ENCODE data around the gene PHF2.

The PHF2 gene

GRCh38 chr9:93576258-93577077 lies at the start of gene PHF2:
PHF2 (plus strand) TSS chr9:93576584; CDS start chr9:93576774, 190 bp downstream.
- DNase-seq, result no peak

DNA sequence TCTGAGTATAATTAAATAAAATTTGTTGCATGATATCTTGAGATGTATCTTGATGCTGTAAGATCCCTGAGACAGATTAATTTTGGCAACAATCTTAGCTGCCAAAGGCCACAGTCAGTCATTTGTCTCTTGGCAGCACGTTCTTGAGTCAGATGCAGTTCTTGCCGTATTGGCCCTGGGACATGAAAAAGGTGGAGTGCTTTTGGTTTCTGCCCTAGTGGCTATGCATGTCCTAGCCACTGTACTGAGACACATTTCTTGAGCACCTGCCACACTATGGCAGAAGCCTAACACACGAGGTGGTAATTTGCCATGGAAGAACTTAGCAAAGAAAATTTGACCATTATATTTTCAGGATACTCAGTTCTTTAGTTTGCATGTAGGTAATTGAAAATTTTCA lies 45.0 kb upstream of the PHF2 start:
- DNase-seq, result no peak

- DNase-seq, result no peak
These were observed 44.2 kb upstream of the PHF2 start for GRCh38 chr9:93532141-93532540.

DNA sequence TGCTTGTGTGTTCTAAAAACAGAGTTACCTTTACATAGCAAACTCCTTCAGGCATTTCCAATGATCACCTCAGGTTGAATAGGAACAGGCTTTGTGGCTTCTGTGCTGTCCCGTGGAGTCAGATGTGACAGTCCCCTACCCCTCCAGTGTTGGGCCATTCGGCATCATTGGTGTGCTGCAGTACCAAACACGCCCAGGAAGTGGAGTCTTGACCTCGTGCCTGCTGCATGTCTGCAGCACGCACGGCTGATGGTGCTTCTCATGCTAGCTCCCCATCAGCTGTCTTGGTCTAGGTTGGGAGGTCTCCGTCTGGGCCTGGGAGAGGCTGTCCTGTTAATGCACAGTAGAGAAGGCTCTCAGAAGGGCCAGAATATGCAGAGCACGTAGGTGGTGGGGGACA lies 42.5 kb upstream of the PHF2 start:
- no peak for DNase-seq

GRCh38 chr9:93536167-93536566 lies 40.2 kb upstream of the PHF2 start:
- no peak for DNase-seq

- no peak for DNase-seq
These were observed 39.5 kb upstream of the PHF2 start for GRCh38 chr9:93536874-93537273.

DNA sequence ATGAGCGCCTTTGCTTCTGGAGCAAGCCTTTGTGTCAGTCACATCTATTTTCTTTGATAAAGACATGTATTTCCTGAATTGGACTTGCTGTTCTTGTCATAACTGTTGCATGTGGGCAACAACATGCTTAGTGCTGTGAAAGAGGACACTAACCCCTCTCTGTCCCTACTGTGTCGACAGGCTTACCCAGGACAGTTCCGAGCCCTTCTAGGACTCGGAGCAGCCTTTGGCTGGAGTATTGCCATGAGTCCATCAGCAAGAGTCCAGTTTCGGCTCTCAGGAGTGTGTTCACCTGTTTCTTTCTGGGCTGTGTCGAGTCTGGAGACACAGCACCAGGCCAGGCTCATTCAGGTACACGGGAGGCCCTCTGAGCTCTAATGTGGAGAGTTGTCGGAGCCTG lies 36.1 kb upstream of the PHF2 start:
- DNase-seq, result no peak

GRCh38 chr9:93541005-93541404 lies 35.4 kb upstream of the PHF2 start:
- no peak for DNase-seq

GRCh38 chr9:93541581-93542349 lies 34.6 kb upstream of the PHF2 start:
- no peak for DNase-seq

GRCh38 chr9:93543117-93543516 lies 33.3 kb upstream of the PHF2 start:
- DNase-seq, result no peak

GRCh38 chr9:93546356-93546755 lies 30.0 kb upstream of the PHF2 start:
- peak; percentile 7 for DNase-seq

DNA sequence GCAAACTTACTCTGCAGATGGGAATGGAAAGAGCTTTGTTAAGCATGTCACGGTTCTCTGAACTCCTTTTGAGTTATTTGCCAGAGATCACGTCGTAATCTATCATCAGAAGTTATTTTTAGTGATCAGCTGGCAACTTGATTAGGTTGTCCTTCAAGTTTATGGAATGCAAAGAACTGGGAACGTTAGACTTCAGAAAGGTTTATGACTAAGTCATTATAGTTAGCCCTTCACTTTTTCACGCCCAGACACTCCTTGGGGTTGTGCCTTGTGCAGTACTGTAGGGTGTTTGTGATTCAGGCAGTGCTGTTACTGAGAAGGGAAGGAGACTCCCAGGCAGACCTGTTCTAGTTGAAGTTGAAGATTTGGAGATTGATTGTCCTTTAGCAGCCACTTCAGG lies 26.8 kb upstream of the PHF2 start:
- no peak for DNase-seq

DNA sequence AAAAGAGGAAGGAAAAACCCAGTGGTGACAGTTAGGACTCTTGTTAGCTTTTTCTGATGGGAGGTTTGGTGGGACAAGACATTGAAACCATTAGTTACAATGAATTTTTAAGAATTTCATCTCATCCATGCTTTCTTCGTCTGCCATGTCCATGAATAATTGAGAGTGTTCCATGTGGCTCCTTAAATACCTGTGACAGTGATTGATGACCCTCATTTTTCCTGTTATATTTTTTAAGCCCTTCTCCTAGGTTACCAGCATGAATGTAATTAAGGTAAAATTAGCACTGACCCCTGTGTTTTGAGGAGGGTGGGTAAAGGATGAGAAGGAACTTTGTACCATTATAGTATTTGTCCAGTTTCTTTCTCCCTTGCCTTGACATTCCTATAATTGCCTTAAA lies 23.5 kb upstream of the PHF2 start:
- no peak for DNase-seq

DNA sequence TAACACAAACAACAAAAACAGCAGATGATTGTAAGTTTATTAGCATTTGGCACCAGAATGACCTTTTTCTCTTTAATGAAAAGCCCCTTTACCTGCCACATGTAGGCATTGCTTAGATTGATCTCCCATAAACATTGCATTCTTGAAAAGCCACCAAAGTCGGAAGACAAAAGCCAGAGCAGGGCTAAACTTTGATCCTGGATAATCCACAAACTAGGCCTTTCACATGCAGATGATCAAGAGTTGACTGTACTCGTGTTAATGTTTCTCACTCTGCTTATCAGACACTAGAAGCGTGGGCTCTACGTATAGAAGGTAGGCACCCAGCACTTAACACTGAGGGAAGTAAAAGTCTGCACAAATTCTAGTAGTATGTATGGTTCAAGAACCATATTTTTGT lies 21.0 kb upstream of the PHF2 start:
- no peak for DNase-seq

DNA sequence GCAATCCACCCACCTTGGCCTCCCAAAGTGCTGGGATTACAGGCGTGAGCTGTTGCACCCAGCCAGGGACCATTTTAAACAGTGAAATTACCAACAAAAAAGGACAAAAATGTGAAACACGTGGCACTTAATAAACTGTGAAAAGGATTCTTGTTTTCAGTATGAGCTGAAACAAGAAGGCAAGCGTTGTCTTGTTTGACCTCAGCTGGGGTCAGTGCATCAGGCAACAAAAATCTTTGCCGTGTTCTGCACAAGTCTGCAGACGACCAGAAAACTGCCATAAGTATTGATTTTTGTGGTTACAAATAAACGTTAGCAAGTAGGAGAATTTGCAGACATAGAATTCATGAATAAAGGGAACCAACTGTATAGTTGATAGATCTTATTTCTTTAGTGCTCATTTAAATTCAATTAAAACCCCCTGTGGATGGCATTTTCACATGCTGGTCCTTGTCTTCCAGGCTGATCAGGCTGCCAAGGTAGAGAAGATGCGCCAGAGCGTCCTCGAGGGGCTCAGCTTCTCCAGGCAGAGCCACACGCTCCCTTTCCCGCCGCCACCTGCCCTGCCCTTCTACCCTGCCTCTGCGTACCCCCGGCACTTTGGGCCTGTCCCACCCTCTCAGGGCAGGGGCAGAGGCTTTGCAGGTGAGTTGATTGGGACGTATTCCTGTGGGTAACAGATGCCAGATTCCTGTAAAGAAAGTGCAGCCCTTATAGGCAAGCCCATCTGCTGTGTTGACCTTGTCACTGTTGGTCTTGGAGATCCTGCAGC lies 18.8 kb upstream of the PHF2 start:
- DNase-seq, result no peak

DNA sequence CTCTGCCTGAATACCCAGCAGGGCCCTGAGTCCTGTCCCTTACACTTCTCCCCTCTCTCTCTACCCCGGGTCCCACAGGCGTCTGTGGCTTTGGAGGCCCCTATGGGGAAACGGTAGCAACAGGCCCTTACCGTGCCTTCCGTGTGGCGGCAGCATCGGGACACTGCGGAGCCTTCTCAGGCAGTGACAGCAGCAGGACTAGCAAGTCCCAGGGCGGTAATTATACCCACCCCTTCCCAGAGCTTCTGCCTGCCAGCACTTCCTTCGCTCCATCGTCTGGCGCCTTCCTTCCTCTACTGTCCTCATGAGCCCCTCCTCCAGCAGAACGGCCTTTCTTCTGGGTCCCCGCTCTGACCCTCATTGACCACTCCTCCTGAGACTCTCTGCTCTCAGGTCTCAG lies 17.9 kb upstream of the PHF2 start:
- no peak for DNase-seq

DNA sequence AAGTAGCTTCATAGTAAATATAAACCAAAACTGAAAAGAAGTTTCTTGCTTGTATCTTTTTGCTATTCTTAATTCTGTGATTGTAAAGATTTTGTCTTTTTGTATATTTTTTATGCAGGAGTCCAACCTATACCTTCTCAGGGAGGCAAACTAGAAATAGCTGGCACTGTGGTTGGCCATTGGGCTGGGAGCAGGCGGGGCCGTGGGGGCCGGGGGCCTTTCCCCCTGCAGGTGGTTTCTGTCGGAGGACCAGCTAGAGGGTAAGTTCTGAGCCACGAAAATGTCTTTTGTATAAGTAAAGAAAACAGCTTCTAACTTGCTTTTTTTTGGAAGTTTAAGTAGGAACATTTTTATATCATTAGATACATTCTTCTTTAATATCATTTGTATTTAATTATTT lies 15.4 kb upstream of the PHF2 start:
- DNase-seq, result no peak

DNA sequence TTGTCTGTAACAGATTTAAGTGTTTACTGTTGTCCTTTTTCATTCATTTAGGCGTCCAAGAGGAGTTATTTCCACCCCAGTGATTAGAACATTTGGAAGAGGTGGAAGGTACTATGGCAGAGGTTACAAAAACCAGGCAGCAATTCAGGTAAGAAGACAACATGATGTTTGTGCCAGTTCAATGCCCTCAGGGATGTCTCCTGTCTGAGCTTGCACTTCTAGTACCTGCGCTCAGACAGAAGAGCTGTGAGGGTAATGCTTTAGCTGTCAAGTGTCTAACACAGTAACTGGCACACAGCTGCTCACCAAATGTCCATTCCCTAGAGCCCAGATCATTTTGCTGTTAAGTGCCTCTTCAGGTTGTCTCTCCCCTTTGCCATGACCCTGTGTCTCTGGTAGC lies 14.2 kb upstream of the PHF2 start:
- DNase-seq, result no peak

DNA sequence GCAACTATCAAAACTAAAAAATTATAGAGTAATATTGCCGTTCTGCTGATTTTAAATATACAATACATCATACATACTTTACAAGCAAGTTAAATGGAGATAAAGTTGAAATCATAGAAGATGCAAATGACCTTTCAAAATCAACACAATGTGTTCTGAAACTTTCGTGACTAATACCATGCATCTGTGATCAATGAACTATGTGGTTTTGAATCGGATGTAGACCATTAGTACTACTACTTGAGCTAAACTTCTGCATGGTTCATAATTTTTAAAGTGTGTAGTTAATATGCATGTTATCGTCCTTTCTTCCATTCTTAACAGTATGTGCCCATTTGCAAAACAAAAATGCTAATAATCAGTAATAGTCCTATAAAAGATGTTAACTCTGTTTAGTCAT lies 11.3 kb upstream of the PHF2 start:
- DNase-seq, result no peak

DNA sequence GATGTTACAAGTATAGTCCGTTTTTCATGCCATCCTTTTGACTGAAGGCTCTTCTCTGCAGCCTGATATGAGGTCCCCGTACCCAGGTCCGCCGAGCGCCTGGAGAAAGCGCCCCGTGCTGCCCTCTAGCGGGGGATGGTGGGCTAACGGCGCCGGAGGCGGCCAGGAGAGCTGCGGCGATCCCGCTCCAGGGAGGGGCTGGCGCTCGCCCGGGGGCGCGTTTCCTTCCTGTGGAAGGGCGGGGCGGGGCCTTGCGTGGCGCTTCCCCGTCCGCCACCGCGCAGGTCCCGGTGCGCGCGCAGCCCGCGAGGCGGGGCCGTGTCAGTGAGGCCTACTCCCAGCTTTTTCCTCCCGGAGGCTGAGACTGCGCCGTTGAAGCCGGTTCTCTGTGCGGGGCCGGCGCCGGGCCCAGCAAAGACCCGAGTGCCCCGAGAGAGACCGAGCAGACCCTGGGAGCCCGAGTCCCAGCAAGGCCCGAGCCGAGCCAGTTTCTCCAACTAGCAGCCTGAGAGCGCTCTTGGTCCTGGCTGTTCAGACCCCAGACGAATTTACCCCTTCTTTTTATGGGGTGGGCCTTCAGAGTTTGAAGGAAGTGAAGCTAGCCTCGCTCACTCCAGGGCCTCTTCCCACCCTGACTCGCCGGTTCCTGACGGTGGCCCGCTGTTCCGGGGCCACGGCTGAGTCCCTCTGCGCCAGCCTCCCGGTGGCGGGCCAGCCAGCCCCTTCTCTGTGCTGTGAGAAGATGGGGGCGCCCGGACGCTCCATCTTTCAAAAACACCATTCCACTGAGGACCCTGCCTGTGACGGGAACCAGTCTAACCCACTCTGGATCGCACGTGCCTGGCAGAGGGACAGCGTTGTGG lies 9.7 kb upstream of the PHF2 start:
- DNase-seq, result peak; percentile 95

- DNase-seq, result no peak
These were observed 9.0 kb upstream of the PHF2 start for GRCh38 chr9:93567271-93567959.

DNA sequence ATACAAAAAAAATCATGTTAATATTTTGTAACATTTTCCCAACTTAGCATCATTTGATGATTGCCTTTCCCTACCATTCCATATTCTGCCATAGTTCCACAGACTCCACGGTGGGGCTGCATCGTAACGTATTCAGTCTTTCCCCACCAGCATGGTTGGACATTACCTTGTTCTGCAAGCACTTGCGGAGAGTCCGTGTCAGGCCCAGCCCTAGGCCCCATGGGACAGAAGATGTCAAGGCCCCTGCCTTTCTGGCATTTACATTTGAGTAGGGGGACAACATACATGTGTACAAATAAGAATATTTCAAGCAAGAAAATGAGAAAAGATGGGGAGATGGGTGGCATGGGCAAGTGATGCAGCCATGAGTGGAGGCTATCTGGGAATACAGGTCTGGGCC lies 8.2 kb upstream of the PHF2 start:
- DNase-seq, result no peak
